ENCODE measurements around the gene RHOC. TPM values are rescaled to one million over a fixed set of nuclear protein-coding genes. Genes with fewer than 3 reads are reported as not detected.
A peak's percentile ranks its signal among the peaks of the same experiment; 100 is the strongest.

Gene RHOC
- total RNA-seq, 2 experiments from 2014 or later, result 53.7 to 56.8 TPM

GRCh38 chr1:112685913-112686312 lies 21.0 kb downstream of the RHOC start:
- ChIA-PET POLR2A (interaction anchor here (0.6 kb wide), 1 partner anchor 92 kb away, joined by 3 read pairs; no protein-coding TSS in a partner anchor), CTCF (interaction anchor here (0.6 to 1.6 kb wide), 4 partner anchors 11 to 142 kb away, joined by 3 to 4 read pairs (median 3); partner anchors contain the start of gene MOV10)
- Mint-ChIP-seq H3K4me3 (no peak overlapping the region), H3K36me3 (ENCODE audit: low read depth) (peaks cover 14% of the 10 kb centered on the region), H3K4me1 (peaks cover 7% of the 10 kb centered on the region), H3K9me3 (no peaks in the 10 kb centered on the region), H3K27me3 (no peaks in the 10 kb centered on the region), H3K27ac (no peak overlapping the region)
- DNase-seq, result no peak

- no peaks in the 10 kb centered on the region for H3K9me3 Mint-ChIP-seq
- DNase-seq, result no peak
- peaks cover 40% of the 10 kb centered on the region for H3K36me3 Mint-ChIP-seq (ENCODE audit: low read depth)
- no peaks in the 10 kb centered on the region for H3K27me3 Mint-ChIP-seq
- peaks cover 40% of the 10 kb centered on the region for H3K4me1 Mint-ChIP-seq
- H3K4me3 Mint-ChIP-seq, result no peak overlapping the region
- ChIA-PET POLR2A (no interaction called here), CTCF (interaction anchor here (1.2 kb wide), 1 partner anchor 15 kb away, joined by 3 read pairs; no protein-coding TSS in a partner anchor)
- H3K27ac Mint-ChIP-seq, result no peak overlapping the region
Measured at GRCh38 chr1:112678605-112679004, 28.3 kb downstream of the RHOC start.

- CTCF ChIA-PET, result no interaction called here
- H3K27ac Mint-ChIP-seq, result no peak overlapping the region
Measured at GRCh38 chr1:112677501-112677900, 29.4 kb downstream of the RHOC start.

GRCh38 chr1:112676543-112676942 lies 30.4 kb downstream of the RHOC start:
- Mint-ChIP-seq H3K27me3 (no peaks in the 10 kb centered on the region), H3K27ac (no peak overlapping the region), H3K4me3 (peak overlapping the region; percentile 10), H3K36me3 (ENCODE audit: low read depth) (peaks cover 38% of the 10 kb centered on the region), H3K4me1 (peaks cover 49% of the 10 kb centered on the region), H3K9me3 (no peaks in the 10 kb centered on the region)
- CTCF ChIA-PET, result interaction anchor here (1.0 kb wide), 1 partner anchor 20 kb away, joined by 4 read pairs; no protein-coding TSS in a partner anchor
- no peak for DNase-seq
- POLR2A ChIA-PET, result no interaction called here

More at GRCh38 chr1:112677501-112677900, 29.4 kb downstream of the RHOC start:
- Mint-ChIP-seq H3K27me3 (no peaks in the 10 kb centered on the region), H3K4me3 (no peak overlapping the region), H3K9me3 (no peaks in the 10 kb centered on the region), H3K4me1 (peaks cover 49% of the 10 kb centered on the region), H3K36me3 (ENCODE audit: low read depth) (peaks cover 40% of the 10 kb centered on the region)
- DNase-seq, result no peak
- POLR2A ChIA-PET, result no interaction called here

- peak overlapping the region; percentile 78 for H3K4me3 Mint-ChIP-seq
- H3K4me1 Mint-ChIP-seq, result peaks cover 49% of the 10 kb centered on the region
- H3K27ac Mint-ChIP-seq, result peak overlapping the region; percentile 84
- no peak for DNase-seq
- no peaks in the 10 kb centered on the region for H3K27me3 Mint-ChIP-seq
- CTCF ChIA-PET, result interaction anchor here (1.0 to 1.8 kb wide), 5 partner anchors 14 to 397 kb away, joined by 3 to 8 read pairs (median 5); partner anchors contain the start of genes LRIG2 and ST7L
- no peaks in the 10 kb centered on the region for H3K9me3 Mint-ChIP-seq
- POLR2A ChIA-PET, result no interaction called here
- peaks cover 42% of the 10 kb centered on the region for H3K36me3 Mint-ChIP-seq (ENCODE audit: low read depth)
Measured at GRCh38 chr1:112675728-112676381, 31.1 kb downstream of the RHOC start.

GRCh38 chr1:112674986-112675727 lies 31.8 kb downstream of the RHOC start:
- H3K27me3 Mint-ChIP-seq, result no peaks in the 10 kb centered on the region
- ChIA-PET POLR2A (interaction anchor here (0.7 to 1.0 kb wide), 5 partner anchors 10 to 56 kb away, joined by 3 to 5 read pairs (median 3); partner anchors contain the start of gene ST7L), CTCF (interaction anchor here (0.8 to 2.3 kb wide), 16 partner anchors 10 to 398 kb away, joined by 3 to 11 read pairs (median 4); partner anchors contain the start of genes LRIG2, PPM1J and ST7L)
- H3K4me1 Mint-ChIP-seq, result peaks cover 49% of the 10 kb centered on the region
- peak overlapping the region; percentile 97 for H3K27ac Mint-ChIP-seq
- no peaks in the 10 kb centered on the region for H3K9me3 Mint-ChIP-seq
- peak overlapping the region; percentile 91 for H3K4me3 Mint-ChIP-seq
- peaks cover 46% of the 10 kb centered on the region for H3K36me3 Mint-ChIP-seq (ENCODE audit: low read depth)
- peak; percentile 28 for DNase-seq

GRCh38 chr1:112674440-112674985 lies 32.4 kb downstream of the RHOC start, which contains the start of gene MOV10:
Gene MOV10 (plus strand): TSS chr1:112674659. CDS start chr1:112674913, 254 bp downstream.
- no peaks in the 10 kb centered on the region for H3K9me3 Mint-ChIP-seq
- POLR2A ChIA-PET, result interaction anchor here (0.7 to 1.0 kb wide), 5 partner anchors 9 to 56 kb away, joined by 3 to 5 read pairs (median 3); partner anchors contain the start of gene ST7L
- H3K27me3 Mint-ChIP-seq, result no peaks in the 10 kb centered on the region
- CTCF ChIA-PET, result interaction anchor here (0.8 to 2.3 kb wide), 15 partner anchors 11 to 398 kb away, joined by 3 to 11 read pairs (median 4); partner anchors contain the start of genes LRIG2, PPM1J and ST7L
- H3K4me1 Mint-ChIP-seq, result peaks cover 49% of the 10 kb centered on the region
- H3K27ac Mint-ChIP-seq, result peak within 1 kb of the TSS; percentile 97
- peaks cover 48% of the 10 kb centered on the region for H3K36me3 Mint-ChIP-seq (ENCODE audit: low read depth)
- peak; percentile 71 for DNase-seq
- peak within 1 kb of the TSS; percentile 91 for H3K4me3 Mint-ChIP-seq

- Mint-ChIP-seq H3K9me3 (no peaks in the 10 kb centered on the region), H3K27ac (peak overlapping the region; percentile 97), H3K27me3 (no peaks in the 10 kb centered on the region), H3K36me3 (ENCODE audit: low read depth) (peaks cover 53% of the 10 kb centered on the region), H3K4me3 (peak overlapping the region; percentile 91), H3K4me1 (peaks cover 51% of the 10 kb centered on the region)
- CTCF ChIA-PET, result interaction anchor here (0.8 to 2.3 kb wide), 15 partner anchors 8 to 399 kb away, joined by 3 to 11 read pairs (median 4); partner anchors contain the start of genes LRIG2 and PPM1J
- POLR2A ChIA-PET, result interaction anchor here (0.7 to 1.0 kb wide), 3 partner anchors 8 to 43 kb away, joined by 3 read pairs; no protein-coding TSS in a partner anchor
- DNase-seq, result peak; percentile 19
Measured at GRCh38 chr1:112673592-112674439, 33.1 kb downstream of the RHOC start.

- Mint-ChIP-seq H3K27ac (no peak overlapping the region), H3K36me3 (ENCODE audit: low read depth) (peaks cover 57% of the 10 kb centered on the region), H3K4me1 (peaks cover 53% of the 10 kb centered on the region), H3K4me3 (peak overlapping the region; percentile 4), H3K27me3 (no peaks in the 10 kb centered on the region), H3K9me3 (no peaks in the 10 kb centered on the region)
- ChIA-PET POLR2A (no interaction called here), CTCF (interaction anchor here (0.9 to 2.2 kb wide), 7 partner anchors 9 to 282 kb away, joined by 3 to 10 read pairs (median 5); no protein-coding TSS in a partner anchor)
- DNase-seq, result no peak
Measured at GRCh38 chr1:112672842-112673241, 34.1 kb downstream of the RHOC start.

- Mint-ChIP-seq H3K9me3 (no peaks in the 10 kb centered on the region), H3K4me1 (peaks cover 55% of the 10 kb centered on the region), H3K27ac (no peak overlapping the region), H3K36me3 (ENCODE audit: low read depth) (peaks cover 64% of the 10 kb centered on the region), H3K4me3 (no peak overlapping the region), H3K27me3 (no peaks in the 10 kb centered on the region)
- DNase-seq, result no peak
- ChIA-PET CTCF (interaction anchor here (0.8 to 1.8 kb wide), 5 partner anchors 10 to 179 kb away, joined by 3 to 6 read pairs (median 3); no protein-coding TSS in a partner anchor), POLR2A (no interaction called here)
Measured at GRCh38 chr1:112672009-112672408, 34.9 kb downstream of the RHOC start.

GRCh38 chr1:112666946-112667345 lies 40.0 kb downstream of the RHOC start:
- no peaks in the 10 kb centered on the region for H3K27me3 Mint-ChIP-seq
- peaks cover 34% of the 10 kb centered on the region for H3K4me1 Mint-ChIP-seq
- ChIA-PET POLR2A (no interaction called here), CTCF (interaction anchor here (0.6 kb wide), 1 partner anchor 16 kb away, joined by 3 read pairs; no protein-coding TSS in a partner anchor)
- no peak for DNase-seq
- no peak overlapping the region for H3K4me3 Mint-ChIP-seq
- peaks cover 75% of the 10 kb centered on the region for H3K36me3 Mint-ChIP-seq (ENCODE audit: low read depth)
- H3K27ac Mint-ChIP-seq, result no peak overlapping the region
- no peaks in the 10 kb centered on the region for H3K9me3 Mint-ChIP-seq

All from activated CD4-positive, alpha-beta T cell treated with anti-CD3 and anti-CD28 coated beads, Interleukin-2, amount 10 ng/mL, durations not matched to agents 7 days and 5 days (primary cell).